ENCODE data around the gene SEC61G. TPM values are rescaled to one million over a fixed set of nuclear protein-coding genes. Genes with fewer than 3 reads are reported as not detected.
A peak's percentile ranks its signal among the peaks of the same experiment; 100 is the strongest.

Gene SEC61G
- total and polyA plus RNA-seq, 2 of the 4 experiments (the other 2 are of a cell fraction), result 387 to 685 TPM

GRCh38 chr7:54778696-54779540 lies 19.9 kb upstream of the SEC61G start:
- Histone ChIP-seq H2AK9ac (replicated peaks; ENCODE audit: low read depth, low read length, poor library complexity) (no peak overlapping the region), H3K36me3 (ENCODE audit: control insufficient read depth, insufficient read depth, low read length) (no peaks in the 10 kb centered on the region), H2AK5ac (ENCODE audit: low read depth, low read length) (no peak overlapping the region), H3K18ac (ENCODE audit: low read depth, low read length) (no peak overlapping the region), H3K4me3 (ENCODE audit: insufficient read depth, low read depth, low read length) (no peak overlapping the region), H2AFZ (replicated peaks; ENCODE audit: low read length, poor library complexity) (no peak overlapping the region), H3K23ac (ENCODE audit: low read depth, low read length) (no peak overlapping the region), H3K27ac (ENCODE audit: insufficient read depth, low read length) (no peak overlapping the region), H3K27me3 (ENCODE audit: control insufficient read depth, insufficient read depth, low read length) (no peaks in the 10 kb centered on the region), H2BK15ac (ENCODE audit: low read depth, low read length) (no peak overlapping the region), H2BK120ac (ENCODE audit: low read depth, low read length) (no peak overlapping the region), H3K14ac (replicated peaks; ENCODE audit: low read depth, low read length) (no peak overlapping the region), H4K8ac (ENCODE audit: low read depth in 2 of 2, low read length in 2 of 2) (no peak overlapping the region), H3K4ac (ENCODE audit: low read depth, low read length) (no peak overlapping the region), H2BK20ac (ENCODE audit: low read depth, low read length) (no peak overlapping the region), H3K79me1 (ENCODE audit: low read depth in 1 of 2, low read length in 2 of 2) (no peaks in the 10 kb centered on the region), H3K9me3 (ENCODE audit: control insufficient read depth, insufficient read depth, low read length) (no peaks in the 10 kb centered on the region), H3K9ac (ENCODE audit: low read depth, low read length) (no peak overlapping the region), H2BK5ac (ENCODE audit: low read depth, low read length, poor library complexity, severe bottlenecking) (no peak overlapping the region), H3K4me2 (ENCODE audit: low read depth, low read length) (no peak overlapping the region), H3K9me1 (ENCODE audit: insufficient read depth, low read length) (no peaks in the 10 kb centered on the region), H3K56ac (ENCODE audit: extremely low read depth, insufficient read depth, low read length) (no peak overlapping the region), H4K20me1 (ENCODE audit: insufficient read depth, low read length) (no peaks in the 10 kb centered on the region), H4K5ac (ENCODE audit: low read depth, low read length) (no peak overlapping the region), H3K4me1 (ENCODE audit: control insufficient read depth, insufficient read depth, low read length) (no peaks in the 10 kb centered on the region), H4K91ac (ENCODE audit: insufficient read depth, low read depth, low read length) (no peak overlapping the region)
- dilution Hi-C loops (cut with HindIII; ENCODE audit: low sequenced_read_pairs, unreplicated experiment), result no loop called here
- WGBS, 2 experiments (ENCODE audit: extremely low coverage in 2 of 2, insufficient read length in 1 of 2), result no CpG with 5 or more reads among the region's 7 CpGs
- no peak for ATAC-seq (ENCODE audit: low read depth)
- POLR2A ChIA-PET (ENCODE audit: unreplicated experiment), result no interaction called here
- BruUV-seq (replicated peaks), result no TSS peak
- TF ChIP-seq USF2 (IDR thresholded peaks at IDR 0.05; ENCODE audit: low read depth, low read length), result peak; percentile 32; the same call in 1 of the 2 replicates
- no peak for TF ChIP-seq MAZ (IDR thresholded peaks at IDR 0.05; ENCODE audit: borderline replicate concordance, low read depth, low read length)
- CTCF ChIA-PET, result interaction anchor here (0.6 to 2.7 kb wide), 2 partner anchors 15 to 476 kb away, joined by 3 to 11 read pairs; no protein-coding TSS in a partner anchor
- DNase-seq, result peak; percentile 47
- intact Hi-C loops (cut with micrococcal nuclease), result loop anchor here (10.0 kb wide), 2 partner anchors 416 to 796 kb away; partner anchors contain the start of gene VOPP1
- in situ Hi-C loops (cut with MboI; ENCODE audit: low sequenced_read_pairs), result loop anchor here (25.0 kb wide), 1 partner anchor 383 kb away; no protein-coding TSS in a partner anchor

All from IMR-90 (cell line).